ENCODE data around the gene HINT2. TPM values are rescaled to one million over a fixed set of nuclear protein-coding genes. Genes with fewer than 3 reads are reported as not detected.

The HINT2 gene
- polyA plus RNA-seq, 6 donors from 2014 or later = 69.4 to 109 (median 79.0) TPM

DNA sequence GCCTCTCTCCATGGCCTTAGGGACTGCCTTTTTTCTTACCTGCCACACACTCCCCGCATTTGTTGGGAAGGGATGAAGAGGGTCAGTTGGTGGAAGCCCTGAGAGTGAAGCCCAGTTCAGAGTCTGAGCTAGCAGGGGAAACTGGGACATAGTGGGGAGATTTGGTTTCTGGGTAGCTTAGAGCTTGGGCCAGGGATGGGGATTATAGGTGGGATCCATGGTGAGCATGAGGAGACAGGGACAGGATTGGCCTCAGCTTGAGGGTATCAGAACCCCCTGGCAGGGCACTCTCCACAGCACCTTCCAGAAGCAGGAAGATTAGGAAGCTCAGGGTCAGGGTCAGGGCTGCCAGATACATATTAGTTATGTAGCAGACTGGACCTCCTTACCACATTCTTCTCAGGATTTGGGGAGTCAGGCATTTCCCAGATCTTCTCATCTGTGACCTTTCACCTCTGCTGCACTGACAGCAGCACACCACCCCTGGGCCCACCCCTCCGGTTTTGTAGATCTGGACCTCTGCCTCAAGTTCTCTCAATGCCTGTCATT is 37.5 kb upstream of the HINT2 start:
- H3K4me3 Mint-ChIP-seq = no peak overlapping the region
- ATAC-seq (ENCODE audit: low read depth in 2 of 2) (no peak), DNase-seq (no peak)
- H3K27me3 Mint-ChIP-seq = peaks cover 0 to 15% (median 10%) of the 10 kb centered on the region in 3 donors
- H3K36me3 Mint-ChIP-seq = no peaks in the 10 kb centered on the region
- H3K9me3 Mint-ChIP-seq = no peaks in the 10 kb centered on the region
- peak overlapping the region in 1 of 6 donors; percentile 78 for H3K27ac Mint-ChIP-seq
- H3K4me1 Mint-ChIP-seq = peaks cover 18 to 25% (median 22%) of the 10 kb centered on the region in 3 donors

DNA sequence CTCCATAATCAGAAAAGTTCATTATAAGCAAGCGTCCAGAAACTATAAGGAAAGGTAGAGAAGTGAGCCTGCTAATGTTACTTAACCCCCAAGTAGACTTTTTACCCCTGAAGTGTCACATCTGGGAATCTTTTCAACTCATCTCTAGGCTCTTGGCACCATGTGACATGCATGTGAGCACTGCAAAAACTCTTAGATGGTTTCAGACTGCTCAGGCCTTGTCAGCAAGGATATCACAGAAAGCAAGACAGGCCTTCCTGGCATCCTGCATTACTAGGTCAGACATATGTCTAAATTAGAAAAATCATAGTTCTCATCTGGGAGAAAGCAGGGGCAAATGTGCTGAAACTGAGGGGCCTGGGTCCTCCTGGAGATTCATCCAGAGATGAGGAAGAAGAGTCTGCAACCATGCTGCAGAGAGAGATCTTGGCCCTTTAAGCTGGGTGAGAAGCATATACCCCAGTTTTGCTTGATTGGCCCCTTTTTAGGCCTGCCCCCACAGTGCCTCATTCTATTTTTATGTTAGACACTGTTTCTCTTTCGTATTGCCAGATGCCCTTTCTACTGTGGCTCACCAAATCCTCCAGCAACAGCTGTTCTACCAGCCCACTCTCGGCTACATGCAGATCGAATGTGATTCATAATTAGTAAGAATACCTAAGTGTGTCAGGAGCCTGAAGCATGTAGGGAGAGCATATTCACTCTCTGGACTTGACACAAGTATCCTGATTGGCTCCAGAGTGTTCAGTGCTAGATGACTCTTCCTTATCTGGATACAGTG is 33.1 kb upstream of the HINT2 start:
- peak; percentile 68 for ATAC-seq (ENCODE audit: low read depth in 2 of 2)
- peaks cover 46 to 60% (median 48%) of the 10 kb centered on the region in 3 donors for H3K4me1 Mint-ChIP-seq
- peak; percentile 66 for DNase-seq
- no peaks in the 10 kb centered on the region for H3K9me3 Mint-ChIP-seq
- H3K4me3 Mint-ChIP-seq = peak overlapping the region; percentile 0 to 82 (median 60)
- no peaks in the 10 kb centered on the region for H3K36me3 Mint-ChIP-seq
- H3K27ac Mint-ChIP-seq = peak overlapping the region in 4 of 6 donors; percentile 39 to 84 (median 69)
- no peaks in the 10 kb centered on the region for H3K27me3 Mint-ChIP-seq

DNA sequence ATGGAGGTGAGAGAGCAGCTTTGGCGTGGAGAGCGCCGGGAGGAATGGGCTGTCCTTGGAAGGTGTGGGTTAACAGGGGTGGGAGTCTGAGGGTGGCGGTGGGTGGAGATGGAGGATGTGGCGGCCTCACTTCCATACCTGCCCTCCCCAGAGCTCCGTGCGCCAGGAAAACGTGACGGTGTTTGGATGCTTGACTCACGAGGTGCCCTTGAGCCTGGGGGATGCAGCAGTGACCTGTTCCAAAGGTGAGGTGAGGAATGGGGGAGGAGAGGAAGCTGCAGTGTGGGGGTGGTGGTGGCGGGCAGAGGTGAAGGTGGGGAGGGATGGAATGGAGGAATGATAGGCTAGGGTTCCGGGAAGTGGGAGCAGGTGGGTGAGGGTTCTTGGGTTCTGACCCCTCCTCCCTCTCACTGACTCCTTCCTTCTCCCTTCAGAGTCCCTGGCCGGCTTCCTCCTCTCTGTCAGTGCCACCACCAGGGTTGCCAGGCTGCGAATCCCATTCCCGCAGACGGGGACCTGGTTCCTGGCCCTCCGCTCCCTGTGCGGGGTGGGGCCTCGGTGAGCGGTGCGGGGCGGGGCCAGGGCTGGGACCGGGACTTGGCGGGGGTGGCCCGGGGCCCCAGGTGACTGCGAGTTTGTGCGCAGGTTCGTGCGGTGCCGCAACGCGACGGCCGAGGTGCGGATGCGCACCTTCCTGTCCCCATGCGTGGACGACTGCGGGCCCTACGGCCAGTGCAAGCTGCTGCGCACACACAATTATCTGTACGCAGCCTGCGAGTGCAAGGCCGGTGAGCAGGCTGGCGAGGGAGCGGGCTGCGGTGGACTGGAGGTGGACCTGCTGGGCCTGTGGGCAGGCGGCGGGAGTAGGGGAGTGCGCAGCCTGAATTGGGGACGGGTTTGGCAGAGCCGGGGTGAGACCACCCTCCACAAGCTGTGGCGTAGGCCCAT is 31.3 kb upstream of the HINT2 start:
- ATAC-seq (ENCODE audit: low read depth in 2 of 2) (no peak), DNase-seq (no peak)
- Mint-ChIP-seq H3K27ac (peak overlapping the region in 4 of 6 donors; percentile 45 to 89 (median 58)), H3K36me3 (no peaks in the 10 kb centered on the region), H3K4me1 (peaks cover 55 to 75% (median 62%) of the 10 kb centered on the region in 3 donors), H3K27me3 (no peaks in the 10 kb centered on the region), H3K4me3 (peak overlapping the region in 7 of 8 donors; percentile 23 to 78 (median 62)), H3K9me3 (no peaks in the 10 kb centered on the region)

DNA sequence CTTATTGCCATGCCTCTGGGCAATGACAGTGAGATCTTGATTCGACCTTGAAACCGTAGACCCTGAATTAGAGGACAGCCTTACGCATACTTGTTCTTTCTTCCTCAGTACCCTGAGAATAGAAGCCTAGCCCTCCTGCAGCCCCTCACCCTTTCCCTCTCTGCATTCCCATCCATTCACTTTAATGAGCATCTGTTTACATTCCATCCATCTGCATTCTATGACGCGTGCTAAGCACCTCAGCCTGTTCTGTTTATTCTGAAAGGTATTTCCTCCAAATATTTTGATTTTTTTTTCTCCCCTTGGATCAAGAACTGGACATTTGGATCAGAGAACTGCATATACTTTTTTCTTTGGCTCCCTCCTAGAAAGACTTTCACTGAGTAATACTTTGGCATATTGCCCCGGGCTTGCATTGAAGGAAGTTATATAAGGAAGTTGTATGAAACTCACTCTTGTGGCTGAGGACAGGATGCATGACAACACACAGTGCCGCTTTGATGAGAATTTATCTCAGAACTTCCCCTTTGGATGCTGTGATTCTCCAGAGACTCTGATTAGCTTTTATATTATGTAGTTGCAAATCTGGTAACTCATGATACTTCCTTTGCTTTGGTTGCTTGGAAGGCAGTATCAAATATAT is 29.9 kb upstream of the HINT2 start:
- Mint-ChIP-seq H3K27me3 (peaks cover 0 to 4% (median 0%) of the 10 kb centered on the region in 3 donors), H3K27ac (peak overlapping the region in 5 of 6 donors; percentile 7 to 70 (median 44)), H3K4me1 (peaks cover 65 to 86% (median 75%) of the 10 kb centered on the region in 3 donors), H3K4me3 (peak overlapping the region in 7 of 8 donors; percentile 2 to 68 (median 36)), H3K9me3 (peaks cover 0 to 2% (median 0%) of the 10 kb centered on the region in 7 donors), H3K36me3 (no peaks in the 10 kb centered on the region)
- DNase-seq = peak; percentile 81
- peak; percentile 89 to 90 for ATAC-seq (ENCODE audit: low read depth in 2 of 2)

DNA sequence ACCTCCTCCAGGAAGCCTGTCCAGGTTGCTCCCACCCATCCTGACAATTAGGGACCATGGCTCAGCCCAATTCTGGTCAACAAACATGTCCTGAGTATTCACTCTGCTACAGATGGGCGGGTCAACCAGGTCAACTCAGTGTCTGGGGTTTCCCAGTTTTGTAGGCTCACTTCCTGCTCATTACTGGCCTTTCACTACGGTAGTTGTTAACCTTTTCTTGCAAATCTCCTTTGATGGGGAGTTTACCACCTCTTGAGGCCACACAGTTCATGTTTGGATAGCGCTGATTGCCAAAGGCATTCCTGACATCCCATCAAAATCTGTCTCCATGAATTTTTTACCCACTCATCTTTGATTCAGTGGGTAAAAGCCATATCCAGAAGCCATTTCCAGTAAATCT is 28.0 kb upstream of the HINT2 start:
- no peaks in the 10 kb centered on the region for H3K36me3 Mint-ChIP-seq
- no peak for ATAC-seq (ENCODE audit: low read depth in 2 of 2)
- H3K9me3 Mint-ChIP-seq = peaks cover 0 to 2% (median 0%) of the 10 kb centered on the region in 7 donors
- peaks cover 0 to 5% (median 0%) of the 10 kb centered on the region in 3 donors for H3K27me3 Mint-ChIP-seq
- H3K4me3 Mint-ChIP-seq = no peak overlapping the region
- H3K4me1 Mint-ChIP-seq = peaks cover 67 to 78% (median 68%) of the 10 kb centered on the region in 3 donors
- no peak for DNase-seq
- H3K27ac Mint-ChIP-seq = peak overlapping the region in 2 of 6 donors; percentile 62 to 64

DNA sequence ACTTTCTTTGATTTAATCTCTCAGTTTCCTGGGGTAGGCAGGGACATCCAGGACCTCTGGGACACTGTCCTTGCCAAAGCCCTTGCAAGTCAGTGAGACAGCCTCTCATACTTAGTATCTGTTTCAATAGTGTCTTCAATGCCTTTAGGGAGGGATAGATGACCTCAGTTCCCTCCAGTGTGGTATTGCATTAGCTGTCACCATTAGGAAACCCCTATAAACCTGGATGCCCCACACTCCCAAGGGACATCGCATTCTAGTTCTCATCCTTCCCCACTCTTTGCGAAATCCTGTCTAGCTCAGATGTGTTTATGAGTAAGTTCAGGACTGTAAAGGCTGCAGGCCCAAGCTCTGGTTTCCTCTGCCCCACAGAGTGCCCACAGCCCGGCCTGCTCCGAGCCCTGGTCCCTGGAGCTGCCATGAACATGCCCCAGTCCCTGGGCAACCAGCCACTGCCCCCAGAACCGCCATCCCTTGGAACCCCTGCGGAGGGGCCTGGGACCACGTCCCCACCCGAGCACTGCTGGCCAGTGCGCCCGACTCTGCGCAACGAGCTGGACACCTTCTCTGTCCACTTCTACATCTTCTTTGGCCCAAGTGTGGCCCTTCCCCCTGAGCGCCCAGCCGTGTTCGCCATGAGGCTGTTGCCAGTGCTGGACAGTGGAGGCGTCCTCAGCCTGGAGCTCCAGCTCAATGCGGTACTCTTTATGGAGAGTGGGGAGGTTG is 27.3 kb upstream of the HINT2 start:
- Mint-ChIP-seq H3K4me3 (peak overlapping the region in 1 of 8 donors; percentile 40), H3K9me3 (peaks cover 0 to 2% (median 0%) of the 10 kb centered on the region in 7 donors), H3K36me3 (no peaks in the 10 kb centered on the region), H3K27ac (peak overlapping the region in 1 of 6 donors; percentile 64), H3K4me1 (peaks cover 61 to 72% (median 62%) of the 10 kb centered on the region in 3 donors), H3K27me3 (peaks cover 0 to 5% (median 0%) of the 10 kb centered on the region in 3 donors)
- ATAC-seq (ENCODE audit: low read depth in 2 of 2) (no peak), DNase-seq (no peak)

DNA sequence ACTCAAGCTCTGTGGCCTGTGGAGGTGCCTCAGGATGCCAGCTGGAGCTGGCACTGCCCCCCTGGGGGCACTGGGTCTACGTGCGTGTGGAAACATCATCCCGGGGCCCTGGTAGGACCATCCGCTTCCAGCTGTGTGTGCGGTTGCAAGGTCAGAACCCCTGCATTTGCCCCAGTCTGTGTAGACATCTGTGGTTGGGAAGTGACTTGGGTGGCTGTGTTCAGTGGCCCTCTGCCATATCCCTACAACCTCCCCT is 26.7 kb upstream of the HINT2 start:
- Mint-ChIP-seq H3K9me3 (peaks cover 0 to 2% (median 0%) of the 10 kb centered on the region in 7 donors), H3K4me3 (no peak overlapping the region), H3K36me3 (no peaks in the 10 kb centered on the region), H3K27me3 (peaks cover 0 to 5% (median 0%) of the 10 kb centered on the region in 3 donors), H3K27ac (no peak overlapping the region), H3K4me1 (peaks cover 58 to 66% (median 61%) of the 10 kb centered on the region in 3 donors)
- DNase-seq = no peak
- ATAC-seq (ENCODE audit: low read depth in 2 of 2) = no peak

DNA sequence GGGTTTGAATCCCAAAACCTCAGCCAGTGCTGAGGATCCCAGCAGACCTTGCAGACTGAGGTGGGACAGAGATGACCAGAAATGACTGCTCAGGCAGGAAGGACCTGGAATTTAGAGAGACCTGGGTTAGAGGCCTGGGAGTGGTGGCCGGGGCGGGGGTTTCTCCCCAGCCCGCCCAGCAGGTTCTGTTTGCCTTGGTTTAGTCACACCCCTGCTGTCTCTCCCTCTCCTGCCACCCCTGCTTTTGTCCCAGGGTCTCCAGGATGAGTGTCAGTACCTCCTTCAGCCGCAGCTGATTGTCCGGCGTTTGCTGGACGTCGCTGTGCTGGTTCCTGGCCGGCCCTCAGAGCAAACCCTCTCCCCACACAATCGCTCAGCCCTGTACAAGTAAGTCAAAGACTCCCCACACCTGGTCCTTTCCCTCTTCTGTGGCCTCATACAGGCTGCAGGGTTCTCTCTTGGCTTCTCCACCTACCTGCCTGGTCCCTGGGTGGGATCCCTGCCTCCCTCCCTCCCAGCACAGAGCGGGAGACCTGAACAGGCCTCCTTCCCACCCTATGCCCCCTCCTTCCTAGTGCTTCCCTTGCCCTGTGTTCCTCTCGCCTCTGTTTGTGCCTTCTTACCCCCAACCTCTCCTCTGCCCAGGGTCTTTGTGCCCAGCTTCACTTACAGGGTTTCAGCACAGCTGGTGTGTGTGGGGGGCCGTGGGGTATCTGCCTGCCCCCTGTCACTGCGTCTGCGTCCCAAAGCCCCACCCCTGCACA is 26.2 kb upstream of the HINT2 start:
- peak overlapping the region in 3 of 6 donors; percentile 29 to 72 (median 37) for H3K27ac Mint-ChIP-seq
- ATAC-seq (ENCODE audit: low read depth in 2 of 2) (no peak), DNase-seq (no peak)
- no peaks in the 10 kb centered on the region for H3K36me3 Mint-ChIP-seq
- peaks cover 0 to 5% (median 0%) of the 10 kb centered on the region in 3 donors for H3K27me3 Mint-ChIP-seq
- no peak overlapping the region for H3K4me3 Mint-ChIP-seq
- H3K4me1 Mint-ChIP-seq = peaks cover 60 to 64% (median 62%) of the 10 kb centered on the region in 3 donors
- H3K9me3 Mint-ChIP-seq = peaks cover 0 to 2% (median 0%) of the 10 kb centered on the region in 7 donors

DNA sequence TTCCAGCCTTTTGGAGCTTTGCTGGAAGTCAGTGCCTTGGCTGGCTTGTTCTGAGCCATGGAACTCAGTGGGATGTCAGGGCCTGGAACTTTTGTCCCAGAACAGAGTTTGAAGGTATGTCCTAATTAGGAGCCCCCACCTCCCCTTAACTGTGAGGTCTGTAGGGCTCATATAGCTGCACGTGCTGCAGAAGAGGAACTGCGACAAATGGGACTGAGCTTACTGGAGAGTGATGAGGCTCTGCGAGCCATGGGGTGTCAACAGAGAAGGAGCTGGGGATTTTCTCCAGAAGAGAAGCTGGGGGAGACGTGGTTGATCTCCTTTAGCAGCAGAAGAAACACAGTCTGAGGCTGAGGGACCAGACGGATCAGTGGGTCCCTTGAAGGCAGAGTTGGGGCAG is 25.1 kb upstream of the HINT2 start:
- no peak overlapping the region for H3K4me3 Mint-ChIP-seq
- ATAC-seq (ENCODE audit: low read depth in 2 of 2) = peak; percentile 64 to 71
- H3K36me3 Mint-ChIP-seq = no peaks in the 10 kb centered on the region
- H3K4me1 Mint-ChIP-seq = peaks cover 53 to 61% (median 60%) of the 10 kb centered on the region in 3 donors
- H3K9me3 Mint-ChIP-seq = peaks cover 0 to 2% (median 0%) of the 10 kb centered on the region in 7 donors
- peak; percentile 40 for DNase-seq
- peaks cover 0 to 5% (median 0%) of the 10 kb centered on the region in 3 donors for H3K27me3 Mint-ChIP-seq
- H3K27ac Mint-ChIP-seq = peak overlapping the region in 2 of 6 donors; percentile 59 to 81

DNA sequence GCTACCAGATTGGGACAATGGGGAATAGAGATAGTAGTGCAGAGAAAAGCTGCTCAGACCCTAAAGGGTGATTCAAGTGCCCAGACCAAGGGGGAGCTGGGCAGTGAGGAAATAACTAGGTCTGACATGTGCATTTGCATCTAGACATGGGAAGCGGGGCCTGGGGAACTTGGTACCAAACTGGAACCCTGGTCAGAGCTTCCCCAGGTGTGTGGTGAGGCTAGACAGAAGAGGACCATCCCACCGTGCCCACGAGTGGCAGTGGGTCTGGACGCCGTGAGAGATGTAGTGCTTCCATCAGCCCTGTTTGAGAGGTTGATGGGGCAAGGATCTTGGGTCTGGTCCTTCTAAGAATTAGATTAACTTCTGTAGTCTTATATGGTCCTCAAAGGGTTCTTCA is 21.8 kb upstream of the HINT2 start:
- no peak for ATAC-seq (ENCODE audit: low read depth in 2 of 2)
- no peak for DNase-seq
- Mint-ChIP-seq H3K9me3 (peaks cover 0 to 2% (median 0%) of the 10 kb centered on the region in 7 donors), H3K36me3 (no peaks in the 10 kb centered on the region), H3K27ac (peak overlapping the region in 1 of 6 donors; percentile 33), H3K27me3 (peaks cover 0 to 5% (median 0%) of the 10 kb centered on the region in 3 donors), H3K4me1 (peaks cover 54 to 57% (median 55%) of the 10 kb centered on the region in 3 donors), H3K4me3 (no peak overlapping the region)

DNA sequence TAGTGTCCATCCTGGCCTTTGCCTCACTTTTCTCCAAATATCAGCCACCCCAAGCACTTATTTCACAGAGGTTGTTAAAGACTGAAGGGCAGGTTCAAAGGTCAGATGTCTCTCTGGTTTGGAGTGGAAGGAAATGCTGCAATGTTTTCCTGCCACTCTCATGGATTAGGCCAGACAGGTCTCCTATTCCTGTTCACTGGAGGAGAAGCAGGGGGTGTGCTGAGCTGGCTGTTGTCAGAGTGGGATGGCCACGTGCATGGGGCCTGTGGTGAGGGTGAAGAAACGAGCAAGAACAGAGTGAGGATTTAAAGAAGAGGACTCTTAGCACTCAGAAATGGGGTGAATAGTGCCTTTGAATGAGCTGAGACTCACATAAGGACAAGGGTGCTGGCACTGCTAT is 20.9 kb upstream of the HINT2 start:
- no peak for DNase-seq
- Mint-ChIP-seq H3K4me3 (peak overlapping the region in 1 of 8 donors; percentile 31), H3K27me3 (peaks cover 0 to 5% (median 0%) of the 10 kb centered on the region in 3 donors), H3K9me3 (peaks cover 0 to 2% (median 0%) of the 10 kb centered on the region in 7 donors), H3K36me3 (no peaks in the 10 kb centered on the region), H3K4me1 (peaks cover 53 to 57% (median 56%) of the 10 kb centered on the region in 3 donors), H3K27ac (no peak overlapping the region)
- no peak for ATAC-seq (ENCODE audit: low read depth in 2 of 2)

Measured in naive B cell (primary cell).